ENCODE measurements around the gene MADD.

Gene MADD

GRCh38 chr11:47269829-47270305 lies at the start of gene MADD:
MADD (plus strand) TSS chr11:47270133.
- TF ChIP-seq, protein P1, sequence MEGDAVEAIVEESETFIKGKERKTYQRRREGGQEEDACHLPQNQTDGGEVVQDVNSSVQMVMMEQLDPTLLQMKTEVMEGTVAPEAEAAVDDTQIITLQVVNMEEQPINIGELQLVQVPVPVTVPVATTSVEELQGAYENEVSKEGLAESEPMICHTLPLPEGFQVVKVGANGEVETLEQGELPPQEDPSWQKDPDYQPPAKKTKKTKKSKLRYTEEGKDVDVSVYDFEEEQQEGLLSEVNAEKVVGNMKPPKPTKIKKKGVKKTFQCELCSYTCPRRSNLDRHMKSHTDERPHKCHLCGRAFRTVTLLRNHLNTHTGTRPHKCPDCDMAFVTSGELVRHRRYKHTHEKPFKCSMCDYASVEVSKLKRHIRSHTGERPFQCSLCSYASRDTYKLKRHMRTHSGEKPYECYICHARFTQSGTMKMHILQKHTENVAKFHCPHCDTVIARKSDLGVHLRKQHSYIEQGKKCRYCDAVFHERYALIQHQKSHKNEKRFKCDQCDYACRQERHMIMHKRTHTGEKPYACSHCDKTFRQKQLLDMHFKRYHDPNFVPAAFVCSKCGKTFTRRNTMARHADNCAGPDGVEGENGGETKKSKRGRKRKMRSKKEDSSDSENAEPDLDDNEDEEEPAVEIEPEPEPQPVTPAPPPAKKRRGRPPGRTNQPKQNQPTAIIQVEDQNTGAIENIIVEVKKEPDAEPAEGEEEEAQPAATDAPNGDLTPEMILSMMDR (IDR thresholded peaks at IDR 0.05; ENCODE audit: insufficient read depth, low read length, poor library complexity, severe bottlenecking): peak; percentile 13
- Histone ChIP-seq H3K27me3 (replicated peaks; ENCODE audit: control insufficient read depth, insufficient read depth, low read length) (no peaks in the 10 kb centered on the region), H3K4me3 (replicated peaks; ENCODE audit: low read depth, low read length) (peak within 1 kb of the TSS; percentile 86), H3K36me3 (ENCODE audit: control insufficient read depth, insufficient read depth, low read length) (peaks cover 5% of the 10 kb centered on the region)
- DNase-seq (ENCODE audit: extremely low read depth, insufficient read length): peak; percentile 96

DNA sequence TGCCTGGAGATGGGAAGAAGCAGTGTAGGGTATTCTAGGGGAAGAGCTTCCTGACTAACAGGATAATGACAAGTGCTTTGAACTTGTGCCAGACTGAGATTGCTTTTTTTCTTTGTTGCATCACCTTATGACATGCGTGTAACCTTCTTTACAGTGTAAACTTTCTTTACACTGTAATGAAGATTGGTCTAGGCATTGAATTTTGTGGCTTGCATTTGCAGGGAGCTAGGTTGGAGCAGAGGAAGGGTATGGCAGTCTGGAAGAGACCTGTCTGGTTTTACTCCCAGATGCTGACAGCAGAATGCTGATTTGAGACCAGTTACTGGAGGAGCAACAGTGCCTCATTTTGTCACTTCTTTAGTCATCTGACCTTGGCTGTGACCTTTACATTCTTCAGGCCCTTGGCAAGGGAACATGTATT lies 49.5 kb upstream of the MADD start:
- TF ChIP-seq, protein P1 (IDR thresholded peaks at IDR 0.05; ENCODE audit: insufficient read depth, low read length, poor library complexity, severe bottlenecking): no peak
- Histone ChIP-seq H3K36me3 (ENCODE audit: control insufficient read depth, insufficient read depth, low read length) (peaks cover 12% of the 10 kb centered on the region), H3K4me3 (replicated peaks; ENCODE audit: low read depth, low read length) (no peak overlapping the region), H3K27me3 (replicated peaks; ENCODE audit: control insufficient read depth, insufficient read depth, low read length) (no peaks in the 10 kb centered on the region)
- DNase-seq (ENCODE audit: extremely low read depth, insufficient read length): no peak

- Histone ChIP-seq H3K36me3 (ENCODE audit: control insufficient read depth, insufficient read depth, low read length) (peaks cover 12% of the 10 kb centered on the region), H3K27me3 (replicated peaks; ENCODE audit: control insufficient read depth, insufficient read depth, low read length) (no peaks in the 10 kb centered on the region), H3K4me3 (replicated peaks; ENCODE audit: low read depth, low read length) (no peak overlapping the region)
- TF ChIP-seq, protein P1 (IDR thresholded peaks at IDR 0.05; ENCODE audit: insufficient read depth, low read length, poor library complexity, severe bottlenecking): no peak
- no peak for DNase-seq (ENCODE audit: extremely low read depth, insufficient read length)
Observed at GRCh38 chr11:47222696-47223095, 47.2 kb upstream of the MADD start.

GRCh38 chr11:47225552-47226400 lies 44.2 kb upstream of the MADD start:
- DNase-seq (ENCODE audit: extremely low read depth, insufficient read length): no peak
- TF ChIP-seq, protein P1 (IDR thresholded peaks at IDR 0.05; ENCODE audit: insufficient read depth, low read length, poor library complexity, severe bottlenecking): no peak
- H3K4me3 ChIP-seq (replicated peaks; ENCODE audit: low read depth, low read length): no peak overlapping the region
- no peaks in the 10 kb centered on the region for H3K27me3 ChIP-seq (replicated peaks; ENCODE audit: control insufficient read depth, insufficient read depth, low read length)
- peaks cover 9% of the 10 kb centered on the region for H3K36me3 ChIP-seq (ENCODE audit: control insufficient read depth, insufficient read depth, low read length)

GRCh38 chr11:47229161-47229560 lies 40.8 kb upstream of the MADD start:
- TF ChIP-seq, protein P1 (IDR thresholded peaks at IDR 0.05; ENCODE audit: insufficient read depth, low read length, poor library complexity, severe bottlenecking): no peak
- DNase-seq (ENCODE audit: extremely low read depth, insufficient read length): no peak
- Histone ChIP-seq H3K36me3 (ENCODE audit: control insufficient read depth, insufficient read depth, low read length) (peaks cover 10% of the 10 kb centered on the region), H3K27me3 (replicated peaks; ENCODE audit: control insufficient read depth, insufficient read depth, low read length) (no peaks in the 10 kb centered on the region), H3K4me3 (replicated peaks; ENCODE audit: low read depth, low read length) (no peak overlapping the region)
